HG03066 (cell line): ENCODE results near the gene PRKCG.

ENCODE experiments used
- ATAC-seq: cut with Tn5 transposase; IDR thresholded peaks from one replicate; pipeline ENCODE4 v1.9.1; 2021; ENCODE audit warnings: low read depth; ENCODE audit not compliant: unreplicated experiment

PRKCG gene

GRCh38 chr19:53897459-53897858 lies 15.5 kb downstream of the PRKCG start:
- no peak for ATAC-seq

- no peak for ATAC-seq
Measured at GRCh38 chr19:53898166-53898565, 16.2 kb downstream of the PRKCG start.

- no peak for ATAC-seq
Measured at GRCh38 chr19:53898636-53899341, 16.8 kb downstream of the PRKCG start.

GRCh38 chr19:53900191-53900860 lies 18.3 kb downstream of the PRKCG start:
- no peak for ATAC-seq

- no peak for ATAC-seq
Measured at GRCh38 chr19:53903055-53903680, 21.2 kb downstream of the PRKCG start.

GRCh38 chr19:53904909-53905308 lies 22.9 kb downstream of the PRKCG start:
- ATAC-seq = no peak

GRCh38 chr19:53905787-53906186 lies 23.8 kb downstream of the PRKCG start:
- no peak for ATAC-seq

GRCh38 chr19:53906211-53907192 lies 24.5 kb downstream of the PRKCG start:
- no peak for ATAC-seq

- no peak for ATAC-seq
Measured at GRCh38 chr19:53907193-53907581, 25.2 kb downstream of the PRKCG start.

GRCh38 chr19:53907690-53908089 lies 25.7 kb downstream of the PRKCG start:
- no peak for ATAC-seq

- ATAC-seq = no peak
Measured at GRCh38 chr19:53908106-53908934, 26.3 kb downstream of the PRKCG start.

GRCh38 chr19:53908935-53909415 lies 27.0 kb downstream of the PRKCG start, which contains the start of gene CACNG7:
CACNG7 (plus strand) TSS chr19:53909278; CDS start chr19:53912832, 3,554 bp downstream.
- no peak for ATAC-seq

GRCh38 chr19:53909471-53910169 lies 27.6 kb downstream of the PRKCG start:
- no peak for ATAC-seq

GRCh38 chr19:53910170-53910518 lies 28.1 kb downstream of the PRKCG start:
- ATAC-seq = no peak

- no peak for ATAC-seq
Measured at GRCh38 chr19:53912653-53913052, 30.7 kb downstream of the PRKCG start.

GRCh38 chr19:53915000-53915399 lies 33.0 kb downstream of the PRKCG start:
- no peak for ATAC-seq

- ATAC-seq = no peak
Measured at GRCh38 chr19:53916004-53916403, 34.0 kb downstream of the PRKCG start.

GRCh38 chr19:53917356-53917755 lies 35.4 kb downstream of the PRKCG start:
- ATAC-seq = no peak

GRCh38 chr19:53927739-53928138 lies 45.7 kb downstream of the PRKCG start:
- ATAC-seq = no peak
